Measurements from ENCODE around the gene CSE1L. TPM values are rescaled to one million over a fixed set of nuclear protein-coding genes. Genes with fewer than 3 reads are reported as not detected.

Gene CSE1L
- polyA plus RNA-seq, 1 of the 3 experiments (the other 2 are of a cell fraction), result 18.8 TPM

DNA sequence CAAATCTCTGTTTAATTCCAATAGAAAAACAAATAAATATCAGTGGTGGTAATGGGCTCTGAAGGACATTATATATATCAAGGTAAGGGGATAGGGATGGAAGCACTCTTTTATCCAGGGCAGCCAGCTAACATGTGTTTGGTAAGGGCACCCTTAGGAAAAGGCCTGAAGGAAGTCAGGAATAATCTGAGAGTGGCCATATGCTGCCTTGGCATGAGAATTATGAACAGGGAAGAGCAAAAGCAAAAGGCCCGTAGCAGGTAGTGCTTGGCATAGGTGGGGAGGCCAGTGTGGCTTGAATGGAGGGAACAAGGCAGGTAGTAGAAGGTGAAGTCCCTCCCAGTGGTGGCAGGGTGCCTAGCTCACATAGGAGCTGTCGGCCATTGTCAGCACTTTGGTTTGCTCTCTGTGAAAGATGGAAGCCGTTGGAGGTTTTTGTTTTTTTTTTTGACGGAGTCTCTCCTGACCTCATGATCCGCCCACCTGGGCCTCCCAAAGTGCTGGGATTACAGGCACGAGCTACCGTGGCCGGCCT, 39.6 kb upstream of the CSE1L start:
- no peak overlapping the region for H3K27ac ChIP-seq (ENCODE audit: low read depth in 2 of 2, low read length in 1 of 2)
- no peaks in the 10 kb centered on the region for H3K79me2 ChIP-seq (ENCODE audit: insufficient read depth)
- peaks cover 22 to 34% of the 10 kb centered on the region in 2 experiments for H3K36me3 ChIP-seq (replicated peaks in 1 of 2; ENCODE audit: control insufficient read depth in 1 of 2, insufficient read depth in 2 of 2, low read length in 1 of 2)
- no peaks in the 10 kb centered on the region for H3F3A ChIP-seq (replicated peaks; ENCODE audit: insufficient read depth)
- CTCF ChIA-PET, result no interaction called here
- no peaks in the 10 kb centered on the region for H3K9me3 ChIP-seq
- H2AFZ ChIP-seq (ENCODE audit: low read depth), result no peak overlapping the region
- H3K9ac ChIP-seq, result no peak overlapping the region
- H3K4me3 ChIP-seq (ENCODE audit: low read depth in 2 of 2, low read length in 1 of 2), result no peak overlapping the region
- POLR2A ChIA-PET, result interaction anchor here (1.0 kb wide), 1 partner anchor 14 kb away, joined by 3 read pairs; no protein-coding TSS in a partner anchor
- no peaks in the 10 kb centered on the region for H3K4me1 ChIP-seq (ENCODE audit: control insufficient read depth in 1 of 2, insufficient read depth in 2 of 2, low read depth in 1 of 2, low read length in 1 of 2)
- 91% methylated on average over 8 of the region's 8 CpGs for WGBS (ENCODE audit: low lambda C conversion rate)
- TF ChIP-seq USF2 (IDR thresholded peaks at IDR 0.05; ENCODE audit: borderline replicate concordance, low read depth, low read length) (no peak), IRF3 (IDR thresholded peaks at IDR 0.05; ENCODE audit: low read depth, low read length) (no peak), TCF12 (IDR thresholded peaks at IDR 0.05) (no peak), NFIC (IDR thresholded peaks at IDR 0.05; ENCODE audit: borderline replicate concordance) (no peak), GABPA (IDR thresholded peaks at IDR 0.05; ENCODE audit: low read depth) (no peak), FOXJ3 (CRISPR knock-in tag; IDR thresholded peaks at IDR 0.05) (no peak)
- no peaks in the 10 kb centered on the region for H3K9me2 ChIP-seq
- no peak for DNase-seq
- H4K20me1 ChIP-seq (ENCODE audit: insufficient read depth), result no peaks in the 10 kb centered on the region
- H3K4me2 ChIP-seq, result no peak overlapping the region
- H3K27me3 ChIP-seq (ENCODE audit: insufficient read depth), result no peaks in the 10 kb centered on the region

GRCh38 chr20:49009899-49010631, 36.0 kb upstream of the CSE1L start:
- Histone ChIP-seq H3K4me1 (ENCODE audit: control insufficient read depth in 1 of 2, insufficient read depth in 2 of 2, low read depth in 1 of 2, low read length in 1 of 2) (no peaks in the 10 kb centered on the region), H3K4me2 (no peak overlapping the region), H3K79me2 (ENCODE audit: insufficient read depth) (no peaks in the 10 kb centered on the region), H3K27me3 (ENCODE audit: insufficient read depth) (no peaks in the 10 kb centered on the region), H3K36me3 (replicated peaks in 1 of 2; ENCODE audit: control insufficient read depth in 1 of 2, insufficient read depth in 2 of 2, low read length in 1 of 2) (peaks cover 49 to 59% of the 10 kb centered on the region in 2 experiments), H3K9me3 (no peaks in the 10 kb centered on the region), H2AFZ (ENCODE audit: low read depth) (no peak overlapping the region), H3K27ac (ENCODE audit: low read depth in 2 of 2, low read length in 1 of 2) (no peak overlapping the region), H3K9ac (no peak overlapping the region), H4K20me1 (ENCODE audit: insufficient read depth) (no peaks in the 10 kb centered on the region), H3F3A (replicated peaks; ENCODE audit: insufficient read depth) (no peaks in the 10 kb centered on the region), H3K4me3 (ENCODE audit: low read depth in 2 of 2, low read length in 1 of 2) (no peak overlapping the region), H3K9me2 (no peaks in the 10 kb centered on the region)
- ChIA-PET POLR2A (no interaction called here), CTCF (no interaction called here)
- DNase-seq, result no peak
- TF ChIP-seq EP300 (IDR thresholded peaks at IDR 0.05; ENCODE audit: borderline replicate concordance in 1 of 2, low read depth in 1 of 2, low read length in 1 of 2) (no peak), MAX (IDR thresholded peaks at IDR 0.05; ENCODE audit: low read depth) (no peak), MXI1 (IDR thresholded peaks at IDR 0.05; ENCODE audit: low read depth, low read length) (no peak), FOXJ3 (CRISPR knock-in tag; IDR thresholded peaks at IDR 0.05) (no peak), YY1 (IDR thresholded peaks at IDR 0.05; ENCODE audit: low read depth) (no peak), NRF1 (IDR thresholded peaks at IDR 0.05; ENCODE audit: low read depth, low read length) (no peak), SMC3 (IDR thresholded peaks at IDR 0.05; ENCODE audit: low read depth, low read length) (no peak), CHD2 (IDR thresholded peaks at IDR 0.05; ENCODE audit: low read length, partially characterized antibody) (no peak), NFIC (IDR thresholded peaks at IDR 0.05; ENCODE audit: borderline replicate concordance) (no peak), GATA2 (CRISPR knock-in tag; IDR thresholded peaks at IDR 0.05) (no peak), TAF1 (IDR thresholded peaks at IDR 0.05; ENCODE audit: borderline replicate concordance, low read depth, low read length) (no peak), RXRA (IDR thresholded peaks at IDR 0.05; ENCODE audit: borderline replicate concordance, low read depth) (no peak)
- TF ChIP-seq, protein P1, sequence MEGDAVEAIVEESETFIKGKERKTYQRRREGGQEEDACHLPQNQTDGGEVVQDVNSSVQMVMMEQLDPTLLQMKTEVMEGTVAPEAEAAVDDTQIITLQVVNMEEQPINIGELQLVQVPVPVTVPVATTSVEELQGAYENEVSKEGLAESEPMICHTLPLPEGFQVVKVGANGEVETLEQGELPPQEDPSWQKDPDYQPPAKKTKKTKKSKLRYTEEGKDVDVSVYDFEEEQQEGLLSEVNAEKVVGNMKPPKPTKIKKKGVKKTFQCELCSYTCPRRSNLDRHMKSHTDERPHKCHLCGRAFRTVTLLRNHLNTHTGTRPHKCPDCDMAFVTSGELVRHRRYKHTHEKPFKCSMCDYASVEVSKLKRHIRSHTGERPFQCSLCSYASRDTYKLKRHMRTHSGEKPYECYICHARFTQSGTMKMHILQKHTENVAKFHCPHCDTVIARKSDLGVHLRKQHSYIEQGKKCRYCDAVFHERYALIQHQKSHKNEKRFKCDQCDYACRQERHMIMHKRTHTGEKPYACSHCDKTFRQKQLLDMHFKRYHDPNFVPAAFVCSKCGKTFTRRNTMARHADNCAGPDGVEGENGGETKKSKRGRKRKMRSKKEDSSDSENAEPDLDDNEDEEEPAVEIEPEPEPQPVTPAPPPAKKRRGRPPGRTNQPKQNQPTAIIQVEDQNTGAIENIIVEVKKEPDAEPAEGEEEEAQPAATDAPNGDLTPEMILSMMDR (IDR thresholded peaks at IDR 0.05), result no peak
- WGBS (ENCODE audit: low lambda C conversion rate), result 96% methylated on average over 12 of the region's 12 CpGs

Measured in SK-N-SH (cell line).